Panc1 (cell line): ENCODE results near the gene PRR5. TPM values are rescaled to one million over a fixed set of nuclear protein-coding genes. Genes with fewer than 3 reads are reported as not detected.

Experiments
- ATAC-seq: fragments of 200-7000 bp; cut with Tn5 transposase; 2 replicates; pipeline ENCODE4 v1.9.1; 2020; ENCODE audit warnings: mild to moderate bottlenecking, moderate library complexity
- BruUV-seq: library from RNA; stranded (reverse); fragments of 400-500 nt; replicated peaks from 2 replicates; lab custom pipeline; 2021; lab: Mats Ljungman, UMichigan
- CTCF ChIA-PET: fragments of 300-600 bp; sonication (Branson Sonifier 250); formaldehyde crosslinking; loops from one replicate; lab custom pipeline; 2022; ENCODE audit warnings: antibody characterized with exemption; lab: Charles Lee
- POLR2A ChIA-PET: fragments of 300-600 bp; sonication (Branson Sonifier 250); formaldehyde crosslinking; loops from one replicate; lab custom pipeline; 2022; ENCODE audit warnings: antibody characterized with exemption; lab: Charles Lee
- DNase-seq: peaks from one replicate; pipeline ENCODE4 v3.0.0-alpha.2; 2010; ENCODE audit warnings: low read depth, low spot score
- H3K27ac ChIP-seq: 2 replicates; pipeline ENCODE4 v1.5.1; 2011; ENCODE audit warnings: mild to moderate bottlenecking, low read length, inconsistent platforms
- H3K27me3 ChIP-seq: fragments of 200-500 bp; sonication (Bioruptor generic); 2 replicates; pipeline ENCODE4 v1.6.0; 2014; ENCODE audit warnings: low read length, inconsistent platforms; ENCODE audit not compliant: control insufficient read depth, insufficient read depth
- H3K36me3 ChIP-seq: fragments of 200-500 bp; sonication (Bioruptor generic); 2 replicates; pipeline ENCODE4 v1.5.1; 2014; ENCODE audit warnings: inconsistent platforms, mild to moderate bottlenecking, low read length, moderate library complexity; ENCODE audit not compliant: control insufficient read depth, insufficient read depth
- H3K4me1 ChIP-seq: 2 replicates; pipeline ENCODE4 v1.5.1; 2011; ENCODE audit warnings: inconsistent platforms, mild to moderate bottlenecking, low read length, moderate library complexity; ENCODE audit not compliant: control insufficient read depth, insufficient read depth
- H3K4me3 ChIP-seq, 2 experiments: 2 replicates each; pipeline ENCODE4 v1.5.1; 2011 to 2012; ENCODE audit warnings: low read depth in 2 of 2, low read length in 2 of 2, mild to moderate bottlenecking in 2 of 2, inconsistent platforms in 1 of 2, moderate library complexity in 1 of 2
- H3K9me3 ChIP-seq: fragments of 200-500 bp; sonication (Bioruptor generic); 2 replicates; pipeline ENCODE4 v1.5.1; 2014; ENCODE audit warnings: low read depth, mild to moderate bottlenecking, inconsistent platforms, low read length, moderate library complexity; ENCODE audit not compliant: control insufficient read depth, insufficient read depth
- POLR2AphosphoS5 ChIP-seq: IDR thresholded peaks from 2 replicates; pipeline ENCODE4 v1.6.1; 2012; ENCODE audit warnings: mild to moderate bottlenecking, low read depth, low read length, moderate library complexity
- SIN3A ChIP-seq: IDR thresholded peaks from 2 replicates; pipeline ENCODE4 v1.6.1; 2012; ENCODE audit warnings: low read depth, mild to moderate bottlenecking, low read length, moderate library complexity, borderline replicate concordance; ENCODE audit not compliant: insufficient read depth
- TCF7L2 ChIP-seq: IDR thresholded peaks from 2 replicates; pipeline ENCODE4 v1.6.1; 2011; ENCODE audit warnings: mild to moderate bottlenecking, low read depth, low read length, inconsistent platforms
- in situ Hi-C: cut with HindIII; loops from 2 replicates; pipeline ENCODE4 v1.10.0; 2016; ENCODE audit warnings: low sequenced_read_pairs, low pct_unique_long_range_greater_than_20kb
- intact Hi-C: fragments of 100-400 bp; cut with micrococcal nuclease; formaldehyde crosslinking; loops from one replicate; pipeline ENCODE4 v1.10.0; 2022; ENCODE audit not compliant: unreplicated experiment
- total RNA-seq: library from RNA; stranded (reverse); gene quantifications from one replicate; pipeline ENCODE4 v1.2.1, GENCODE V29; 2021; ENCODE audit not compliant: unreplicated experiment
- TF ChIP-seq, protein P1 (sequence below), 2 experiments: IDR thresholded peaks; 2 replicates each; pipeline ENCODE4 v1.6.1; 2011 to 2012; ENCODE audit warnings: low read depth in 2 of 2, control low read depth in 1 of 2, low read length in 1 of 2, mild to moderate bottlenecking in 1 of 2, moderate library complexity in 1 of 2; ENCODE audit not compliant: insufficient read depth in 1 of 2
- TF ChIP-seq, protein P2 (sequence below): fragments of 450-650 bp; IDR thresholded peaks from 2 replicates; pipeline ENCODE4 v1.5.1; 2017; ENCODE audit warnings: mild to moderate bottlenecking

The PRR5 gene
- total RNA-seq, 1 experiment from 2014 or later = 11.5 TPM

DNA sequence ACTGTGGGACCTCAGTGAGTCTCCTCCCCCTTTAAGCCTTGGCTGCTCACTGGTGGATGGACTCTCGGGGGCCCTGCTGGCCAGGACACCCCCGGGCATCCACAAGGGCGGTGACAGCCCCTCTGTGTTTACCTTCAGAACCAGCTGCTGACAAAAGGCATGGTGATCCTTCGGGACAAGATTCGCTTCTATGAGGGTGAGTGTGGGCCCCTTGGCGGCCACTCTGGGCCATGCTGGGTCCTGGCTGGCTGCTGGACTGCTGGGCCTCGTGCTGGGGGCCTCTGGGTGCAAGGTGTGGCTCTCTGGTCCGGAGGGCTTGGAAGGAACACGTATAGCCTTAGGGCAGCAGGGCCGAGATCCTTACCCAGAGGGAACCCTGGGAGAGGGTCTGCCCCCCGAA, 24.4 kb downstream of the PRR5 start:
- no TSS peak for BruUV-seq
- TF ChIP-seq, protein P1, sequence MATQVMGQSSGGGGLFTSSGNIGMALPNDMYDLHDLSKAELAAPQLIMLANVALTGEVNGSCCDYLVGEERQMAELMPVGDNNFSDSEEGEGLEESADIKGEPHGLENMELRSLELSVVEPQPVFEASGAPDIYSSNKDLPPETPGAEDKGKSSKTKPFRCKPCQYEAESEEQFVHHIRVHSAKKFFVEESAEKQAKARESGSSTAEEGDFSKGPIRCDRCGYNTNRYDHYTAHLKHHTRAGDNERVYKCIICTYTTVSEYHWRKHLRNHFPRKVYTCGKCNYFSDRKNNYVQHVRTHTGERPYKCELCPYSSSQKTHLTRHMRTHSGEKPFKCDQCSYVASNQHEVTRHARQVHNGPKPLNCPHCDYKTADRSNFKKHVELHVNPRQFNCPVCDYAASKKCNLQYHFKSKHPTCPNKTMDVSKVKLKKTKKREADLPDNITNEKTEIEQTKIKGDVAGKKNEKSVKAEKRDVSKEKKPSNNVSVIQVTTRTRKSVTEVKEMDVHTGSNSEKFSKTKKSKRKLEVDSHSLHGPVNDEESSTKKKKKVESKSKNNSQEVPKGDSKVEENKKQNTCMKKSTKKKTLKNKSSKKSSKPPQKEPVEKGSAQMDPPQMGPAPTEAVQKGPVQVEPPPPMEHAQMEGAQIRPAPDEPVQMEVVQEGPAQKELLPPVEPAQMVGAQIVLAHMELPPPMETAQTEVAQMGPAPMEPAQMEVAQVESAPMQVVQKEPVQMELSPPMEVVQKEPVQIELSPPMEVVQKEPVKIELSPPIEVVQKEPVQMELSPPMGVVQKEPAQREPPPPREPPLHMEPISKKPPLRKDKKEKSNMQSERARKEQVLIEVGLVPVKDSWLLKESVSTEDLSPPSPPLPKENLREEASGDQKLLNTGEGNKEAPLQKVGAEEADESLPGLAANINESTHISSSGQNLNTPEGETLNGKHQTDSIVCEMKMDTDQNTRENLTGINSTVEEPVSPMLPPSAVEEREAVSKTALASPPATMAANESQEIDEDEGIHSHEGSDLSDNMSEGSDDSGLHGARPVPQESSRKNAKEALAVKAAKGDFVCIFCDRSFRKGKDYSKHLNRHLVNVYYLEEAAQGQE (IDR thresholded peaks at IDR 0.05; ENCODE audit: insufficient read depth in 1 of 2, low read depth in 2 of 2, low read length in 1 of 2) = no peak
- TF ChIP-seq TCF7L2 = no peak
- no peak for TF ChIP-seq POLR2AphosphoS5
- TF ChIP-seq SIN3A = no peak
- TF ChIP-seq, protein P2, sequence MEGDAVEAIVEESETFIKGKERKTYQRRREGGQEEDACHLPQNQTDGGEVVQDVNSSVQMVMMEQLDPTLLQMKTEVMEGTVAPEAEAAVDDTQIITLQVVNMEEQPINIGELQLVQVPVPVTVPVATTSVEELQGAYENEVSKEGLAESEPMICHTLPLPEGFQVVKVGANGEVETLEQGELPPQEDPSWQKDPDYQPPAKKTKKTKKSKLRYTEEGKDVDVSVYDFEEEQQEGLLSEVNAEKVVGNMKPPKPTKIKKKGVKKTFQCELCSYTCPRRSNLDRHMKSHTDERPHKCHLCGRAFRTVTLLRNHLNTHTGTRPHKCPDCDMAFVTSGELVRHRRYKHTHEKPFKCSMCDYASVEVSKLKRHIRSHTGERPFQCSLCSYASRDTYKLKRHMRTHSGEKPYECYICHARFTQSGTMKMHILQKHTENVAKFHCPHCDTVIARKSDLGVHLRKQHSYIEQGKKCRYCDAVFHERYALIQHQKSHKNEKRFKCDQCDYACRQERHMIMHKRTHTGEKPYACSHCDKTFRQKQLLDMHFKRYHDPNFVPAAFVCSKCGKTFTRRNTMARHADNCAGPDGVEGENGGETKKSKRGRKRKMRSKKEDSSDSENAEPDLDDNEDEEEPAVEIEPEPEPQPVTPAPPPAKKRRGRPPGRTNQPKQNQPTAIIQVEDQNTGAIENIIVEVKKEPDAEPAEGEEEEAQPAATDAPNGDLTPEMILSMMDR = no peak
- in situ Hi-C loops = no loop called here

DNA sequence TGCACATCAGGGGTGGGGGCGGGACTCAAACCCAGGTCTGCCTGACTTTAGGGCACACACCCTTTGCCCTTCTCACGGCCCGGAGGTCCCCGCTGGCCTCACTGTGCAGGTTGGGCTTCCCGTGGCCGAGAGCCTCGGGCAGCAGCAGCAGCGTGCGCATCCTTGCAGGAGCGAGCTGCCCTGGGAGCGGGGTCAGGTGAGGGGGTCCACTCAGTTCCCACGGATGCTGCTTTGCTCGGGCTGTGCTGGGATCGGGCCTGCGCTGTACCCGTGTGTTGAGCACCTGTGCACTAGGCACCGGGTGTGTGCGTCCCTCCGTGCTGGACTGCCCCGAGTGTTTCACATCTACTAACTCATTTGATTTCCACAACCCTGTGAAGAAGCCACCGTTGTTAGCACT, 25.1 kb downstream of the PRR5 start:
- POLR2A ChIA-PET = no interaction called here
- H3K36me3 ChIP-seq = no peaks in the 10 kb centered on the region
- no peak overlapping the region for H3K4me3 ChIP-seq
- in situ Hi-C loops (no loop called here), intact Hi-C loops (no loop called here)
- no peak overlapping the region for H3K27ac ChIP-seq
- TF ChIP-seq TCF7L2 = no peak
- no peak for TF ChIP-seq POLR2AphosphoS5
- TF ChIP-seq SIN3A = no peak
- TF ChIP-seq, protein P1 (IDR thresholded peaks at IDR 0.05; ENCODE audit: insufficient read depth in 1 of 2, low read depth in 2 of 2, low read length in 1 of 2) = no peak
- TF ChIP-seq, protein P2 = no peak
- no peaks in the 10 kb centered on the region for H3K27me3 ChIP-seq
- H3K9me3 ChIP-seq = no peaks in the 10 kb centered on the region
- BruUV-seq = no TSS peak
- H3K4me1 ChIP-seq = no peaks in the 10 kb centered on the region
- CTCF ChIA-PET = no interaction called here
- ATAC-seq = no peak
- DNase-seq = no peak

More for the DNA sequence above, 24.4 kb downstream of the PRR5 start:
- intact Hi-C loops = no loop called here
- ChIA-PET CTCF (no interaction called here), POLR2A (no interaction called here)
- H3K27ac ChIP-seq = no peak overlapping the region
- ATAC-seq (no peak), DNase-seq (no peak)
- no peaks in the 10 kb centered on the region for H3K4me1 ChIP-seq
- H3K27me3 ChIP-seq = no peaks in the 10 kb centered on the region
- H3K4me3 ChIP-seq = no peak overlapping the region
- no peaks in the 10 kb centered on the region for H3K9me3 ChIP-seq
- H3K36me3 ChIP-seq = no peaks in the 10 kb centered on the region
